GM19023 (cell line): ENCODE results near the gene PACRG.

Experiments
- ATAC-seq: cut with Tn5 transposase; IDR thresholded peaks from one replicate; pipeline ENCODE4 v1.9.1; 2021; ENCODE audit warnings: mild to moderate bottlenecking, moderate library complexity; ENCODE audit not compliant: unreplicated experiment

PACRG gene

GRCh38 chr6:162862462-162862861 lies 134.7 kb downstream of the PACRG start:
- ATAC-seq: no peak

- no peak for ATAC-seq
Measured at GRCh38 chr6:162862941-162863340, 135.2 kb downstream of the PACRG start.

- ATAC-seq: no peak
Measured at GRCh38 chr6:162863821-162864220, 136.0 kb downstream of the PACRG start.

- no peak for ATAC-seq
Measured at GRCh38 chr6:162864911-162865310, 137.1 kb downstream of the PACRG start.

GRCh38 chr6:162866656-162867055 lies 138.9 kb downstream of the PACRG start:
- no peak for ATAC-seq

GRCh38 chr6:162868397-162868796 lies 140.6 kb downstream of the PACRG start:
- no peak for ATAC-seq

- no peak for ATAC-seq
Measured at GRCh38 chr6:162871966-162872365, 144.2 kb downstream of the PACRG start.

- ATAC-seq: no peak
Measured at GRCh38 chr6:162873537-162873936, 145.8 kb downstream of the PACRG start.

GRCh38 chr6:162875070-162875469 lies 147.3 kb downstream of the PACRG start:
- ATAC-seq: no peak

GRCh38 chr6:162882801-162883481 lies 155.2 kb downstream of the PACRG start:
- no peak for ATAC-seq

GRCh38 chr6:162887981-162888689 lies 160.4 kb downstream of the PACRG start:
- no peak for ATAC-seq

GRCh38 chr6:162889303-162889702 lies 161.5 kb downstream of the PACRG start:
- no peak for ATAC-seq

GRCh38 chr6:162898011-162898410 lies 170.2 kb downstream of the PACRG start:
- ATAC-seq: no peak

GRCh38 chr6:162899148-162899547 lies 171.4 kb downstream of the PACRG start:
- no peak for ATAC-seq

- no peak for ATAC-seq
Measured at GRCh38 chr6:162900503-162900902, 172.7 kb downstream of the PACRG start.

GRCh38 chr6:162904069-162904663 lies 176.4 kb downstream of the PACRG start:
- no peak for ATAC-seq

- ATAC-seq: no peak
Measured at GRCh38 chr6:162906479-162906878, 178.7 kb downstream of the PACRG start.

- no peak for ATAC-seq
Measured at GRCh38 chr6:162907876-162908481, 180.2 kb downstream of the PACRG start.

- no peak for ATAC-seq
Measured at GRCh38 chr6:162913206-162913605, 185.4 kb downstream of the PACRG start.

- ATAC-seq: no peak
Measured at GRCh38 chr6:162917506-162917905, 189.7 kb downstream of the PACRG start.

GRCh38 chr6:162921062-162921461 lies 193.3 kb downstream of the PACRG start:
- no peak for ATAC-seq
